Brain pericyte (primary cell): ENCODE data around the gene ATP8A2.
"Not testable (repeated sequence)": the region's sequence is repeated elsewhere in the genome, so short reads cannot be mapped to it uniquely, and the experiment has no call there.

Experiments used
- DNase-seq: peaks from one replicate; pipeline ENCODE4 v3.0.0-alpha.2; 2012; ENCODE audit warnings: low read depth, low spot score

ATP8A2 gene

DNA sequence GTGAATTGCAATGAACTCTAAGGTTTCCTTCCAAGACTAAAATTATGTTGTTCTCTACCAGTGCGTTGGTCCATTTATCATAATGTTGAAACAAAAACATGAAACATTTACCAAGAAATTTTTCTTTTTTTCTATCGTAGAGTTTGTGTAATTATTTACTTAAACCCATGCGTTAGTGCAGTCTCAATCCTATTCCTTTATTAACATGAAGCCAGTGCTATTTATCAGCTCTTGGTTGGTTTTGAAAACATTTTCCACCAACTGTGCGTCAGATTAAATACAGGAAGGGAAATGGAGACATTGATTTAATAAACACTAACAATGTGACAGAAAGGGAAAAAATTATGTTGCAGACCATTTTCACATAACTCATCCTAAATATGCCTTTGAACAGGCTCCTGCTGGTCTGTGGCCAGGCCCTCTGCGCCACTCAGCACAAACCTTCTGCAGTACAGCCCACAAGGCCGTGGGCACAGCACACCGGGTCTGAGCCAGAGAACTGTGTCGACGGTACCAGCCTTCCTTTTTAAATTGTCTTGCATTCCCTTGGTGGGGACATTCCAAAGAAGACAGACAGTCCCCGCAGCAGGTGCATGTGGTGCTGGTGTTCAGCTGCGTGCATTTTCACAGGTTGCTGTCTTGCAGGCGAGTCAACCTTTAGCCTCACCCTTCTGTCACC, 544.2 kb downstream of the ATP8A2 start:
- DNase-seq = no peak

DNA sequence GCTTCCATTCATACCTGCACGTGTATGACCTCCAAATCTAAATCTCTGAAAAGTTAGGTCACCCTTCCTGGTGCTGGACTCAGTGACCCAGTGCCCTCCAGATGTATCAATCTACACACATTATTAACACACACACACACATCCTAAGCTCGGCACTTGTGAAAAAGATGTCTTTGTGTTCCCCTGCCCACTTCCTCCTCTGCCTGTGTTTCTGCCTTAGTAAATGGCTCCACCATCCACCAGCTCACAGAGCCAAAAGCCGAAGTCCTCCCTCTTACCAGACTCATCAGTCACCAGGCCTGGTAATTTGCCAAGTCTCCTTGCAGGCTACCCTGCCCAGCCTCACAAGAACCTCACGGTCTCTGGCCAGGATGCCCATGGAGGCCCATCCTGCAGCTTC, 548.5 kb downstream of the ATP8A2 start:
- no peak for DNase-seq

DNA sequence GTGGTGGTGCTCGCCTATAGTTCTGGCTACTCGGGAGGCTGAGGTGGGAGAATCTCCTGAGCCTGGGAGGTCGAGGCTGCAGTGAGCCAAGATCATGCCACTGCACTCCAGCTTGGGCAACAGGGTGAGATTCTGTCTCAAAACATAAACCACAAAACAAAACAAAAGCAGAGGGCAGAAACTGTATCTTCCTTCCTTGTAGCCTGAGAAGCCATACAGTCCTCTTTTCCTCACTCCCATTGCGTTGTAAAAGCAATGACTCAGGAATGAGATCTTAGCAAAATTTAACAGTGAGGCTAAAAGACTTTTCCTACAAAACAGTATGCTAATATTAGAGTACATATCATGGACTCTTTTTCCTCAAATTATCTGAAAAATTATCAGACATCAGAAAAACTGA, 549.2 kb downstream of the ATP8A2 start:
- DNase-seq = no peak

DNA sequence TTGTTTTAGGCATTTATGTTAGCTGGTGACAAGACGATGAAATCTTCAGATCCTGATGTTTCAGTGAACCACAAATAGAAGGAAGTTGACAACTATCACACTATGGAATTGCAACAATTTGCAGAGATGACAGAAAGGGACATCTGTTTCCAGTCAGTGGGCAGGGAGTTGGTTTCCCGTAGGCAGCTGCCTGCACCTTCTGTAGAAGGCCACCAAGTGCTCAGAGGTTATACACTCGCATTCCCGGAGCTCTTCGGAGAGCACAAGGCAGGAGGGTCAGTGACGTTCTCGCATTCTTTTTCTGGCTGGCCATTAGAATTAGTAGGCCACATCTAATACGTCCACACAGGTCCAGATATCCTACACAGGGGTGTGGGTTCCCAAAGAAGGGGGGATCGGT, 550.6 kb downstream of the ATP8A2 start:
- no peak for DNase-seq

DNA sequence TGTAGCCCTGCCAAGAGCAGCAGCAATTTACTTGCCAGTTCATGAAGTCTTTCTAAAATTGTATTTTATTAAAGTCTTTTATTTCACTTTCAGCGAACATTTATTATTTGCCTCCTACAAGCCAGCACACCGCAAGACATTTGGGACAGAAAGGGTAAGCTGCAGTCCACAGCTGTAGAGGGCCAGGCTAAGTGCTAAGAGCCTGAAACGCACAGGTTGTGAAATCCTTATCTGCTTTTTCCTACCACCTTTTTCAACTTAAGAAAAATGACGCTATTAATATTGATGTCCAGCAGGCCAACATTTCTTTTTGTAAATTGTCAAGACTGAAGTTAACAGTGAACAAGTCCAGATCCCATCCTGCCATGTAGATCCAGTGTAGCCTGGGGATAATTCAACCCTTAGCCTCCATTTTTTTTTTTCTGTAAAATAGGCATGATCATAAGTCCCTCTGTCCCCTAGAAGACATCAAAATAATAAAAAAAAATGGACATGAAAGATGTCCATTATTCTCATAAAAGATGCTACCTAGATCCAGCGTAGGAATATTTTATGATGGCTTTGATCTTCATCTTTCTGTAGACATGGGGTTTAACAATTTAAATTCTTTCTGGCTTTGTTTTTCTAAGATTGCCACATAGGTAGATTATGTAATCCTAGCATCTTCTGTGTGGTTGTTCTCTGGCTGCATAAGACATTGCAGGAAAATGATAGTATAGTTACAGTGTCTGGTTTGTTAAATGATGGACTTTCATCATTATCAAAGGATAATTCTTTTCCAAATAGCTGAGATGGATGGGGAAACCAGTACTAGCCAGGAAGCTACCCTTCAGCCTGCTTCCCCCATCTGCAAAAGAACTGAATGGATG, 551.7 kb downstream of the ATP8A2 start:
- DNase-seq = no peak

DNA sequence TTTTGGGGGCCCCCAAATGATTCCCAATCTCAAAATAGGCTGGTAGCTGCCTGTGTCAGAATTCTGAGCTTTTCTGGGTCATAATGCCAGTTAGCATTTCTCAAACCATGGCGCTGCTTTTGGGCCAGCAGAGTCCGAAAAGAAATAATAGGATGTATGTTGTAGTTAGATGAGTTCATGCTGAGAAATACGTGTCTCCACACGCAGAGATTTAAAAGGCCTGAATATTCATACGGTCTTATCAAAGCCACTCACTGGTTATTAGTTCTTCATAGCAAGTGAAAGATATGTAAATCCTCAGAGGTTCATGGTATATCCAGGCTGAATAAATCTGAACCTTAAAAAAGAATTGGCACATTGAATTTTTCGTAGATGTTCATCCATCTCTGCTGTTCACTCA, 555.6 kb downstream of the ATP8A2 start:
- DNase-seq = no peak

DNA sequence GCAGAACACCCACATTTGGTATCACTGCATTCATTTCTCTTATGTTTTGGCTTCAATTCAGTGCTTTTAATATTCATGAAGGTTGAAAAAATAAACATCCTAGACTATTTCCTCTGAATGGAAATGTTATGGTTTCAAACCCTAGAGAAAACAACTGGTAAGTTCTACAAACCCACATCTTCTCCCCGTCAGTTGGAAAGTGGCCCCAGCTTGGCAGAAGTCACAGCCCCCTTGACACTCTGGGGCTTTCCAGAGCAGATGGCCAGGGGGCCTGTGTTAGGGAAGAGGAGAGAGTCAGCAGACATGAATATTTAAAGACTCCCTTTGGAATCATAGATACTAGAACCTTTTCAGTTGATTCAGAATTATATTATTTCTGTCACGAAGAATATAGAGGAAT, 556.2 kb downstream of the ATP8A2 start:
- DNase-seq = no peak

DNA sequence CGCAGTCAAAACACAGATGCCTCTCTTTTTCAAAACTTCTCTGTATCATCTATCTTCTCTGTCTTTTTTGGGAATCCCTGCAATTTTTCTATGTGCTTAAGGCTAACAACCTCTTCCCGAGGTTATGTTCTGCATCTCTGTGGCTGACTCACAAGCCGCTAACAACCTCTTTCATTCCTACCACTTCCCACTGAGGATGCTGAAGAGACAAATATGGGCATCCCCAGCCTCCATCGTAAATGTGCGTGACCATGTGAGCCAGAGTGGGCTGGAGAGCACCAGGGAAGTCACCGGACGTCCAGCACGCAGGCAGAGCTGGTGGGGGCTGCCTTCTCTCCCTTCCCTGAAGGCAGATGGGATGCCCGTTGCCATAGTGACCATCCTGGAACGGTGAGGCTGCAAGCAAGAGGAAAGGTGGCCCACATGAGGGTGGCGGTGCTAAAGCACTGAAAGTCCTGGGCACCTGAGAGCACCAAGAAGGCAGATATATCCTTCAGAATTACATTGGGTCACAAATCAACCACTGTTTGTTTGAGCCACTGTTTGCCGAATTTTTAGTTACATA, 557.2 kb downstream of the ATP8A2 start:
- DNase-seq = no peak

DNA sequence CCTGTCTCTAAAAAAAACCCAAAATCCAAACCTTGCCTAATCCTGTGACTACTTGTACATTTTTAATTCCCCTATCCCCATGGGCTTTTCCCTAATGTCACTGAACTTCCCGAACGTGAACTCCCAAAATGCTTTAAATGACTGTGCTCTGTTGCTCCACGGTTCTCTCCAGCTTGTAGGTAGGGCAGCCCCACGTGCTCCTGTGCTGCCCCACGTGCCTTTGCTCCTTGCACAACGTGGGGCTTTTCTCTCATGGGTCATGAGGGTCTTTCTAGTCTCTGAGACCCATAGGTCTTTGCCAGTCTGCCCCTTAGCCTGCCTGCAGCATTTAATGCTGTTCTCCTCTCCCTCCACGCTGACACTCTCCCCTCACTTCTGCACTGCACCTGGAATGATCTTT, 558.0 kb downstream of the ATP8A2 start:
- no peak for DNase-seq

DNA sequence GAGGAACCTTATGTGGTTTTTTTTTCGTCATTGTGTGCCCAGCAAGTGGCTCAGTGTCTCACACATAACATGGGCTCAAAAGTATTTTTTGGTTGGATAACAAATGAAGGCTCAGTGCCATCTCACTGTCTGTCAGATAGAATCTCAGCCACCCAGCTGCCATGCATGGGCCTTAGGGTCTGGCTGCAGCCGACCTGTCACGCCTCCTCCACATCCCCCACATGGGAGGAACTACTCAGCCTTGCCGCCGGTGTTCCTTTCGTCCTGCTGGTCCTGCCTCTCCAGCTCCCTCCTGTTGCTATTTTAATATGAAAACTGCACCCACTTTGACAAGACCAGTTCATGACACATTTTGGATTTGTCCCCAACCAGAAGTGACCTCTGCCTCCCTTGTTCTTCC, 558.9 kb downstream of the ATP8A2 start:
- DNase-seq = no peak

DNA sequence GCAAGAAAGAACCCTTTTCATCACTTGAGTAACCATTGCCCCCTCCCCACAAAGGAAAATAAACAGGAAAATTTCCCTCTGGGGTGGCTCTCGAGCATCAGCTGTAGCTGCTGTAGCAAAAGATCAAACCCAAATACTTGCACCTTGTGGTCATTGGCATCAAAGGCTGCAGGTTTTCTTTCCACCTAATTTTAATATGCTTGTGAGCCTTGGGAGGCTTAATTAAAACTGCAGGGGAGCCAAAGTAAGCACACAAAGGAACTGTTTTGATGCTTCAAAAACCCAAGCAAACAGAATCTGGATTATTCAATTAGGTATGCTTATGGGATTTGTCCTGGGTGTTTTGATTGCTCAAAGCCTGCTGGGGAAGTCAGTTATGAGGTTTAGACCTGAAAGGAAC, 560.6 kb downstream of the ATP8A2 start:
- DNase-seq = no peak

DNA sequence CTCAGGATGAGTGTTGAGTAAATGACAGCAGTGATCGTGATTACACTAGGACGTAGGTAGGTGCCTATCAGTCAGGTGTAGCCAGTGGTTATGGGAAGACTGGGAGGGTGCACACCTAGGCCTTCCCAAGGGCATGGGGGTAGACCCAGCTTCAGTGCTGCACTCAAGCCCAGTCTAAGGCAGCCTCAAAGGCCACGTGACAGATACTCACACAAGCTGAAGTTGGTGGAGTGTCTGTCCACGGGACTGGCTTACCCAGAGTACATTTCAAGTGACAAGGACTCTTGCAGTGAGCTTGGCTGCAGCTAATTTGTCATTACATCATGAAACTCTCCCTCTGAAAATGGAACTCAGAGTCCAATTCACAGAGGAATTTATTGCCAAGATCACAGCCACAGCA, 561.7 kb downstream of the ATP8A2 start:
- DNase-seq = no peak

DNA sequence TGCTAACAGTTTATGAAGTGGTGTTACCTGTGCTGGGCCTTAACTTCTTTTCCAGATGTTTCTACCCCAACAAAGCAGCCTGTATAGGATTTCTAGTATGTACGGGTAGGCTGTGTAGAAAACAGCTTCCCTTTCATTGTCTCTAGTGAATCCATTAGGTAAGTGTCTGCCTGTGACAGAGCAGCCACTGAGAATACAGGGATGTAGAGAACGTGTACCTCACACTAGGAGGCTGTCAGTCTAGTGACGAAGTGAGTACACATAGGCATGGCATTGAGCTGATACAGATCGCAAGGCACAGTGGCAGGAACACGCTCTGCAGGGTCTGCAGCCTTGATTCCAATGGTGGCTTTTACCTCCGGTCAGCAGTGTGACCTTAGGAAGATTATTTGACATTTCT, 562.4 kb downstream of the ATP8A2 start:
- no peak for DNase-seq

DNA sequence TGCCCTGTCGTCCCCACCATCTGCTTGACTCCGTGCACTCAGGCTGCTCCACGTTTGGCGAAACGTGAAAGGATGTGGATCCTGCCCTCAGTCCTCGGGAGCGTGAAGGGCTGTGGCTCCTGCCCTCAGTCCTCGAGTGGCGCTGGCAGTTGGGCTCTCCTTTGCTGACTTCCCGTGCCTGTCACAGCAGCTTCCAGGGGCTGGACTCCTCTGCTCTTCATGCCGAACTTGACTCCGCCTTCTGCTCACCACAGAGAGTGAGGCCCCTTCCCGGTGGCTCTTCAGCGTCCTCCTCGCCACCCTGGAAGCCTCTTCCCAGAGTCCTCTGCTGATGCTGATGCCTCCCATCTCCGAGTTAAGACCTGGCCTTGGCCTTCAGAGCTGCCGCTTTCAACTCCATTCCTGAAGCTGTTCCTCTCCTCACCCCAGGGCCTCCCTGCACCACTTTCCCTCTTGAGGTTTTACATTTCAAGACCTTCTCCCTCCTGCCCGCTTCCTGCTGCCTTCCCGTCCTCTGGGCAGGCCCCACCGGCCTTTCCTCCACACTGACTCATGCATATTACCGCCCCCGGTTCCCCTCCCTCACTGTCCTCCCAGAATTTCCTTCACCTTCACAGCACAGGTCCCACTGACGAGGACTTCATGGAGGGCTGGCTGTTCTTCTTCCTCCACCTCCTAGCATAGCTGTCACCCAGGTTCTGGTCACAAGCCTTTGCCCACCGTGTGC, 568.4 kb downstream of the ATP8A2 start:
- no peak for DNase-seq

DNA sequence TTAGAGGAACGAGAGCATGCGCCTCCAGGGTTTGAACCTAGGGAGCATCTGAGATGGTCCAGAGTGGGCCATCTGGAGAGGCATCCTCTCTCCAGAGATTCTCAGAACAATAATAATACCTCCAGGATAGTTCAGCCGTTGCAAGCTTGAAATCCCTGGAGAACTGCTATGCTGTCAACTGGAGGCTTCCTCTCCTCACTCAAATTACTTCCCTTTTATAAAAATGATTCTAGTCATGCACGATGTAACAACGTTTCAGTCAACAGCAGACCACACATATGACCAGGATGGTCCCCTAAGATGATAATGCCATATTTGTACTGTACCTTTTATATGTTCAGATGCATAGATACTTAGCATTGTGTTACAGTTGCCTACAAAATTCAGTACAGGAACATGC, 571.3 kb downstream of the ATP8A2 start:
- DNase-seq = no peak

DNA sequence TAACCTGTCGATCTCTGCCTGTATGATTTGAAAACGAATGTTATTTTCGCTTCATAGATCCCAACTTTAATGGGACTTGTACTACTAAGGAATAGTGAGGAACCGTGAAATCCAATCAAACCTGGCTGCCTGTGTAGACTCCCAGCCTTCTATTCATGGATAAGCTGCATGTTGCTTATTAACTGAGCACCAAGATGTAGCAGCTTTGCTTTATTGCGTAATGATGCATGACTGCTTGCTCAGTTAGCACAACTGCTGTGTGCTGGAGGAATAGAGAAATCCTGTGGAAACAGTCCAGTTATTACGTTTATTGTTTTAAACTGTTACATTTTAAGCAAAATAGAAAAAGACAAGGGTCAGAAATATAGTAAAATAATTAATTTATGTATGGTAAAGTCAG, 571.9 kb downstream of the ATP8A2 start:
- DNase-seq = no peak

DNA sequence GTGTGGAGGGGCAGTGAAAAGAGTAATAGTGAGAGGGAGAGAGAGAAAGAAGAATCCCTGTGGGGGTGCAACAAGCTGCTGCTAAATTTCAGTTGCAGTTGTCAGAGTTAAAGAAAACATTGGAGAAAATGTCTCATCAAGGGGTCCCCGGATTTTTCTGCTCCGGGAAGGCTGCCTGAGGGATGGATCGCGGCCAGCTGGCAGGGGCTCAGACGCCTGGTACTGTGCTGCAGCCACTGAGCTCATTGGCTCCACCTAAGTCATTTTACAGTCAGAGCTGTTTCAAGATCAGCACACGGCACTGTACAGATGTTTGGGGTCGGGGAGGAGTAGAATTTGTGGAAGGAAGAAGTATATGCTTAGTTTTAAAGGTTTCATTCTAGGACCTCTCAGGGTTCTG, 573.8 kb downstream of the ATP8A2 start:
- peak; percentile 64 for DNase-seq

DNA sequence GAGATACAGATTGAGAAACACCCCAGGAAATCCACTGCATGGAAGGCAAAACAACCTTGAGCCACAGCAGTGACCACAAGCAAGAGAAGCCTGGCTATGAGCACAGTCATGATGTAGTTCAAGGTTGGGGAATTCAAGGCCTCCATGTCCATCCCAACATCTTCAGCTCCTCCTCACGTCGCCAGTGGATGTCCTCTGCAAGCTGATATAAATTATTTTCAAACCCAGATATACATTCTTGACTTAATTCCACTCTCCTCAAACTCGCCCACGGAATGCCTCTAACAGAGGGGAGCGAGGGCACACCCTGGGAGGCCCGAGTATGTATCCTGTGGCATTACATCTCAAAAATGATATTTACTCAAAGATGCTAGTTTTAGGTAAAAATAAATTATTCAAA, 574.5 kb downstream of the ATP8A2 start:
- DNase-seq = no peak

DNA sequence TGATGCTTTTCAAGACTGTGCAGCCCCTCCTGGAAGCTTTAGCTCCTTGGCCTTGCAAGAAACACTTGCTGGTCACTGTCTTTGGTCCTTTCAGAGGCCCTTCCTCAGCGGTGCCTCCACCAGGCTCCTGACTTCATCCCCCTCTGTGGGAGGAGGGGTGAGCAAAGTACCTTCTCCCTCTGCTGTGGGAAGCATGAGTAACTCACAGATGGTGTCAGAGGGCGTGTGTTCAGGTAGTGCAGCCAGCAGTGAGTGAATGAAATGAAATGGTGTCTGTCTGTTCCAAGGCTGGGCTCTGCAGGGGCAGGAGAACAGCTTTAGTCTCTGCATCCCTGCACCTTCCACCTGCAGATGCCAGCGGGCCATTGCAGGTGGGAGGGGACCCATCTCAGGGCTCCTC, 577.1 kb downstream of the ATP8A2 start:
- DNase-seq = no peak

DNA sequence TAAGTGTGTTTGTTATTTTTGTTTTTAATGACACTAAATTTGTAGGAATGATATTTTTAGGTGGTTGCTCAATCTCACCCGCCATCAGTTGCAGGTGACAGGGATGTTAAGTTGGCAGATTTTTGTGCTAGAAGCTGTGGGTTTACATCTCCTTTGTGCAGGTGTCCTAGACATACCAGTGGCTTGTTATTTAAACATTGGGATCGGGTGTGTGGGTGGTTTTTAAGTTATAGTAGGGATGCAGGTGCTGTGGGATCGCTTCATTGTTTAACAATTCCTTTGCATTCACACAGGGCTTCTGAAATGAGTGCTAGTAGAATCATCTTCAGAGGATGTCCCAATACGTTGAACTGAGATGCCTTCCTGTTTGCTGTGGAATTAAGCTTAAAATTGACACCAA, 580.1 kb downstream of the ATP8A2 start:
- no peak for DNase-seq

DNA sequence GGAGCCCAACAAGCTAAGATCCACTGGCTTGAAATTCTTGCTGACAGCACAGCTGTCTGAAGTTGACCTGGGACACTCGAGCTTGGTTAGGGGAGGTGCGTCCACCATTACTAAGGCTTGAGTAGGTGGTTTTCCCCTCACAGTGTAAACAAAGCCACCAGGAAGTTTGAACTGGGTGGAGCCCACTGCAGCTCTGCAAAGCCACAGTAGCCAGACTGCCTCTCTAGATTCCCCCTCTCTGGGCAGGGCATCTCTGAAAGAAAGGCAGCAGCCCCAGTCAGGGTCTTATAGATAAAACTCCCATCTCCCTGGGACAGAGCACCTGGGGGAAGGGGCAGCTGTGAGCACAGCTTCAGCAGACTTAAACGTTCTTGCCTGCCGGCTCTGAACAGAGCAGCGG, 582.3 kb downstream of the ATP8A2 start:
- not testable (repeated sequence) for DNase-seq

DNA sequence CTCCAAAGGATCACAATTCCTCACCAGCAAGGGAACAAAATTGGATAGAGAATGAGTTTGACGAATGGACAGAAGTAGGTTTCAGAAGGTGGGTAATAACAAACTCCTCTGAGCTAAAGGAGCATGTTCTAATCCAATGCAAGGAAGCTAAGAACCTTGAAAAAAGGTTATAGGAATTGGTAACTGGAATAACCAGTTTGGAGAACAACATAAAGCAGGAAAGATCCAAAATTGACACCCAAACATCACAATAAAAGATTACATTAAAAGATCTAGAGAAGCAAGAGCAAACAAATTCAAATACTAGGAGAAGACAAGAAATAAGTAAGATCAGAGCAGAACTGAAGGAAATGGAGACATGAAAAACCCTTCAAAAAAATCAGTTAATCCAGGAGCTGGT, 583.2 kb downstream of the ATP8A2 start:
- DNase-seq = not testable (repeated sequence)
